DMS114 treated with DMSO at 0.1 percent for 48 hours (cell line): Measurements from ENCODE around the gene SPRY2.
"Not testable (repeated sequence)": the region's sequence is repeated elsewhere in the genome, so short reads cannot be mapped to it uniquely, and the experiment has no call there.

Experiments
- DNase-seq: peaks from one replicate; lab custom pipeline; 2025; ENCODE audit not compliant: unreplicated experiment; lab: John Stamatoyannopoulos, UW

The SPRY2 gene

GRCh38 chr13:80355496-80356094 lies 14.7 kb upstream of the SPRY2 start:
- not testable (repeated sequence) for DNase-seq

- DNase-seq: no peak
These were observed 7.8 kb upstream of the SPRY2 start for GRCh38 chr13:80348750-80349149.

GRCh38 chr13:80348314-80348713 lies 7.4 kb upstream of the SPRY2 start:
- no peak for DNase-seq

GRCh38 chr13:80345771-80346510 lies 5.0 kb upstream of the SPRY2 start:
- DNase-seq: no peak

- not testable (repeated sequence) for DNase-seq
These were observed 3.1 kb upstream of the SPRY2 start for GRCh38 chr13:80344032-80344431.

GRCh38 chr13:80342471-80343371 lies 1.8 kb upstream of the SPRY2 start:
- DNase-seq: peak; percentile 25

- DNase-seq: no peak
These were observed 937 bp upstream of the SPRY2 start for GRCh38 chr13:80341756-80342370.

GRCh38 chr13:80340651-80341100 lies 250 bp downstream of the SPRY2 start:
- no peak for DNase-seq

GRCh38 chr13:80339912-80340650 lies 845 bp downstream of the SPRY2 start:
- no peak for DNase-seq

GRCh38 chr13:80339563-80339911 lies 1.4 kb downstream of the SPRY2 start:
- no peak for DNase-seq

- no peak for DNase-seq
These were observed 2.0 kb downstream of the SPRY2 start for GRCh38 chr13:80338781-80339562.

GRCh38 chr13:80337288-80338081 lies 3.4 kb downstream of the SPRY2 start:
- no peak for DNase-seq

- no peak for DNase-seq
These were observed 4.1 kb downstream of the SPRY2 start for GRCh38 chr13:80336776-80337287.

- no peak for DNase-seq
These were observed 4.6 kb downstream of the SPRY2 start for GRCh38 chr13:80336370-80336769.

GRCh38 chr13:80334597-80335260 lies 6.2 kb downstream of the SPRY2 start:
- DNase-seq: no peak

GRCh38 chr13:80331984-80332383 lies 8.9 kb downstream of the SPRY2 start:
- DNase-seq: no peak

GRCh38 chr13:80329250-80329649 lies 11.7 kb downstream of the SPRY2 start:
- no peak for DNase-seq

GRCh38 chr13:80319004-80319403 lies 21.9 kb downstream of the SPRY2 start:
- DNase-seq: no peak
